HG03342 (cell line): ENCODE measurements around the gene EIF3L.
A peak's percentile ranks its signal among the peaks of the same experiment; 100 is the strongest.

ENCODE experiments used
- ATAC-seq: cut with Tn5 transposase; IDR thresholded peaks from one replicate; pipeline ENCODE4 v1.9.1; 2021; ENCODE audit warnings: mild to moderate bottlenecking, moderate library complexity; ENCODE audit not compliant: unreplicated experiment

EIF3L gene

GRCh38 chr22:37925767-37926166 is 76.5 kb downstream of the EIF3L start:
- no peak for ATAC-seq

GRCh38 chr22:37926358-37926757 is 77.1 kb downstream of the EIF3L start:
- no peak for ATAC-seq

- ATAC-seq: no peak
Measured at GRCh38 chr22:37926771-37927636, 77.8 kb downstream of the EIF3L start.

GRCh38 chr22:37927637-37927936 is 78.4 kb downstream of the EIF3L start:
- ATAC-seq: no peak

GRCh38 chr22:37929390-37929789 is 80.2 kb downstream of the EIF3L start:
- no peak for ATAC-seq

GRCh38 chr22:37930270-37930951 is 81.2 kb downstream of the EIF3L start:
- ATAC-seq: no peak

GRCh38 chr22:37930952-37931440 is 81.8 kb downstream of the EIF3L start:
- ATAC-seq: no peak

GRCh38 chr22:37931893-37932389 is 82.7 kb downstream of the EIF3L start:
- ATAC-seq: no peak

GRCh38 chr22:37932401-37932800 is 83.2 kb downstream of the EIF3L start:
- ATAC-seq: no peak

- ATAC-seq: no peak
Measured at GRCh38 chr22:37932821-37933578, 83.8 kb downstream of the EIF3L start.

- ATAC-seq: peak; percentile 84
Measured at GRCh38 chr22:37933711-37934376, 84.6 kb downstream of the EIF3L start.
